ENCODE results near the gene BMP2.

DNA sequence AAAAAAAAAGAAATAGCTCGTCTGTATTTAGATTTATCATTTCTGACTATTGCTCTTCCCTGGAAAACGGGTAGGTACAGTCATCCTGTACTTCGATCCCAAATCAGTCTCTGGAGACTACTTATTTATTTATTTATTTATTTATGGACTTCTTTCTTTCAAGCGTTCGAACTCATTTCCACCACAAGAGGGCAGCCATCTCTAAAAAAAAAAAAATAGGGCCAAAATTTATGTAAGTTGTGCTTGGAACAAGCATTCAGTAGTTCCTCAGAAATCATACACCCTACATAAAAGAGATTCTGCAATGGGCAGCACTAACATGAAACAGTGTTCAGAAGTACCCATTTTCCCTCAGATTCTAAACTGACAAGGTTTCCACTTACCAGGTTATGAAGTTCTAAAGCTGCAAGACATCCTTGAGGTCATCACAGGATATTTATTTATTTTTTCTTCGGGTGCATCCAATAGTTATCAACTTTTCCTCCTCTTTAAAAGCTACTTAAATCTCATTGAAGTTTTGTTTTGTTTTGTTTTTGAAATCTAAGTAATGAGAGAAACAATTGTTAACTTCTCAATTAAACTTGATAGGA is 1.9 kb upstream of the BMP2 start:
- TF ChIP-seq CTCF (IDR thresholded peaks at IDR 0.05; ENCODE audit: low read length) (peak; percentile 37), EZH2 (optimal IDR thresholded peaks at IDR 0.05; ENCODE audit: low read depth, low read length) (no peak), EZH2phosphoT487 (IDR thresholded peaks at IDR 0.05; ENCODE audit: low read length) (no peak)

Data from MM.1S (cell line).